ENCODE results near the gene TAOK2.

TAOK2 gene

DNA sequence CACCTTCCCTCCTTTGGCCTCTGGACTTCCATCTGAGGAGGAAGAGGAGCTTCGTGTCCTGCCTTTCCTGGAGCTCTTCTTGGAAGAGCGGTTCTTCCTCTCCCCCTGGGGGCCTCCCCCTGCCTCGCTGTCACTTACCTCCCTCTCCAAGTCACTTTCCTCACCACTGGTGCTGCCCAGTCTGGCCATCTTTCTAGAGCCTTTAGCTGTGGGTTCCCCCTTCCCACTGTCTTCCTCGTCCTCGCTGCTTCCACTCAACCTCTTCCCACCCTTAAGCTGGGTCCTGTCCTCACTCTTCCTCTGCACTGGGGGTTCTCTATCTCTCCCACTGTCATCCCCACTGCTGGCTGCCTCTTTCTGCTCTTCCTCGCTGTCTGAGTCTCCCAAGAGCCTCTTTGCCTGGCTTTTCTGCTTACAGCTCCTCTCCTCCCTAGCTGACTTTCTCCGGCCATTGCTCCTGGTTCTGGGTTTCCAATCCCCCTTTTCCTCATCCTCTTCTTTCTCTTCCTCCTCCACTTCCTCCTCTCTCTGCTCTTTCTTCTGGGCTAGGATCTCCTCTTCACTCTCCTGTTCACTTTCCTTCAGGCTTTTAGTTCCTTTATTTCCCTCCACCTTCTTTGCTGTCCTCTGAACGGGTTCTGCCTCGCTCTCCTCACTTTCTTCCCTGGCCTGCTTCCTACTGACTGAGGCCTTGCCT lies 20.4 kb downstream of the TAOK2 start:
- peak overlapping the region; percentile 95 for H3K4me3 ChIP-seq (ENCODE audit: low read depth, low read length)
- TF ChIP-seq, protein P1, sequence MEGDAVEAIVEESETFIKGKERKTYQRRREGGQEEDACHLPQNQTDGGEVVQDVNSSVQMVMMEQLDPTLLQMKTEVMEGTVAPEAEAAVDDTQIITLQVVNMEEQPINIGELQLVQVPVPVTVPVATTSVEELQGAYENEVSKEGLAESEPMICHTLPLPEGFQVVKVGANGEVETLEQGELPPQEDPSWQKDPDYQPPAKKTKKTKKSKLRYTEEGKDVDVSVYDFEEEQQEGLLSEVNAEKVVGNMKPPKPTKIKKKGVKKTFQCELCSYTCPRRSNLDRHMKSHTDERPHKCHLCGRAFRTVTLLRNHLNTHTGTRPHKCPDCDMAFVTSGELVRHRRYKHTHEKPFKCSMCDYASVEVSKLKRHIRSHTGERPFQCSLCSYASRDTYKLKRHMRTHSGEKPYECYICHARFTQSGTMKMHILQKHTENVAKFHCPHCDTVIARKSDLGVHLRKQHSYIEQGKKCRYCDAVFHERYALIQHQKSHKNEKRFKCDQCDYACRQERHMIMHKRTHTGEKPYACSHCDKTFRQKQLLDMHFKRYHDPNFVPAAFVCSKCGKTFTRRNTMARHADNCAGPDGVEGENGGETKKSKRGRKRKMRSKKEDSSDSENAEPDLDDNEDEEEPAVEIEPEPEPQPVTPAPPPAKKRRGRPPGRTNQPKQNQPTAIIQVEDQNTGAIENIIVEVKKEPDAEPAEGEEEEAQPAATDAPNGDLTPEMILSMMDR (IDR thresholded peaks at IDR 0.05; ENCODE audit: low read depth, low read length): no peak

DNA sequence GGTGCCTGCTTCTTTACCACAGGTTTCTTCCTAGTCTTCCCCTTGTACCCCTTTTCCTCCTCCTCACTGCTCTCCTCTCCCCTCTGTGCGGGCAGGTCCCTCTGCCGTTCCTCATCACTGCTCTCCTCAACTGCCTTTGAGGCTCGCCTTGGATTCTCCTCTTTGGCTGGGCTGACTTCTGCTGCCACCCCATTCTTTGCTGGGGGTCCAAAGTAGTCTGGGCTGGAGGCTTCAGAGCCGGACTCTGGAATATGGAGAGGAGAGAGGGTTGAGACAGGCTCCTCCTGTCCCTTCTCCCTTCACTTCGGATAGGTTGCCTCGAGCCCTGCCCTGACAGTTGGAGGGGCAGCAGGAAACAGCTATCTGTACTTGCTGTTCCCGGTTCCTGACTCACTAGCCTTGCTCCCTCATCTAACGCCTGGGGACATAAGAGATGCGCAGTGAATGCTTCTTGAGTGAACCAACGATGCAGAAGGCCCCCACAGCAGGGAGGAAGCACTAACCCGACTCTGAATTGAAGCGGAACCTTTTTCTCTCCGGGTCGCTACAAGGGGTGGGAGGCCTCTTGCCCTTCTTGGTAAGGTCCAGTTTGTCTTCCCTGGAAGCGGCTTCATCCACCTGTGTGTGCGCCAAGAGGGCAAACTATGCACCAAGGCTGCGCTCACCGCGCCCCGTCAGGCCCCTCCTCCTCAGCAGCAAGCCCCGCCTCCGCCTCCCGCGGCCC lies 21.1 kb downstream of the TAOK2 start:
- peak overlapping the region; percentile 95 for H3K4me3 ChIP-seq (ENCODE audit: low read depth, low read length)
- TF ChIP-seq, protein P1 (IDR thresholded peaks at IDR 0.05; ENCODE audit: low read depth, low read length): no peak

DNA sequence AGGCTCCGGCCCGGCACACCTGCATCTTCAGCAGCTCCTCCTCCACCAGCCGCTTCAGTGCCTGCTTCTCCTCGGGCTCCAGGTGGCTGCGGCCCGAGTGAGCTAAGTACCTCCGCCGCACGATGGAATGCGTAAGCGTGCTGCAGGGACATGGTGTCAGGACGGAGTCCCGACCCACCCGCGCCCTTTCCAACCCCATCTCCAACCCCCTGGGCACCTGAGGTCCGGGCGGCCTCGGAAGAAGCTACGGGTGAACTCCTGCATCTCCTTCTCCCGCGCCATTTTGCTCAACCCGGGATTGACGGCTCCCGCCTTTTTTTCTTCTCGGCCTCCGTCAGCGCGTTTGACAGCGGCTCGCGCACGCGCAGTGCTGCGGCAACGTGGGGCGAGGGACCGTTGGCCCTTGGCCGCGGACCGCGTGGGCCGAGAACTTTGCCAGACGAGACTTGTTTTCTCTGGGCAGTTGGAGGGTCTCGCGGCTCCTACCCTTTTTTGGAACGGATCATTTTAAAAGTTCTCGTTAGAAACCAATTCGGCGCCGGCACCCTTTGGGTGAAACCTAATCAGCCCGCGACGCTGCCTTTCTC lies 21.7 kb downstream of the TAOK2 start, which contains the start of gene HIRIP3:
TSS of gene HIRIP3 (minus strand) at position 294 of the 587 bp plus-strand sequence. CDS start at position 282, 12 bp downstream.
- TF ChIP-seq, protein P1 (IDR thresholded peaks at IDR 0.05; ENCODE audit: low read depth, low read length): no peak
- H3K4me3 ChIP-seq (ENCODE audit: low read depth, low read length): peak within 1 kb of the TSS; percentile 95

DNA sequence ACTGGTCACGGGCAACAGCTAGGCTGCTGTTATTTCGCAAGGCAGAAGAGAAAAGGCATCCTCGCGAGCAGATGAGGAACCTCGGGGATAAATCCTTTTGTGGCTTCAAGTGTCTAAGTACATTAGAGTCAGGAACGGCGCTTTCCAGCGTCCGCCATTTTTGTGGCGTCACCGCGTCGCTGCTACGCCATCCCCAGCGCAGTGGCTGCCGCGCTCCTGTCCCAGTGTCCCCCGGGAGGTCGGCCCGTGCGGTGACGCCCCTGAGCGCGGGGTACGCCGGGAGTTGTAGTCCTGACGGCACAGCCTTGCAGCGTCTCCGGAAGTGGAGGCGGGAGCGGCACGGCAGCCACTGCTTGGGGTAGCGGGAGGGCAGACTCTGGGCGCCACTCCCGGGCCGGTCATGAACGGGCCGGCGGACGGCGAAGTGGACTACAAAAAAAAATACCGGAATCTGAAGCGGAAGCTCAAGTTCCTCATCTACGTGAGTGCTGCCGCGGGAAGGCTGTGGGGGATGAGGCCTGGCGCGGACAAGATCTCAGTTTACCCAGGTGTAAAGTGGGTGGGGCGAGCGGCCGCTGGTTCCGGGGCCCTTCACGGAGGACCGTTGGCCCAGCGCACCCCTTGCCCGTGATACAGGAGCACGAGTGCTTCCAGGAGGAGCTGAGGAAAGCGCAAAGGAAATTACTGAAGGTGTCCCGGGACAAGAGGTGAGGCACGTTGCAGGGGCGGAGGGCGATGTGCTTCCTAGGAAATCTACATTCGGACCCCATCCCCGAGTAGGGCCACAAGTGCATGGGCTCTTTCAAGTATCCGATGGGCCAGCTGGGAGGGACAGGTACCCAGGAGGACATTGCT lies 22.5 kb downstream of the TAOK2 start, which contains the start of gene INO80E:
TSS of gene INO80E (plus strand) at position 331 of the 855 bp plus-strand sequence. CDS start at position 401, 70 bp downstream.
- TF ChIP-seq, protein P1 (IDR thresholded peaks at IDR 0.05; ENCODE audit: low read depth, low read length): no peak
- H3K4me3 ChIP-seq (ENCODE audit: low read depth, low read length): peak within 1 kb of the TSS; percentile 95

DNA sequence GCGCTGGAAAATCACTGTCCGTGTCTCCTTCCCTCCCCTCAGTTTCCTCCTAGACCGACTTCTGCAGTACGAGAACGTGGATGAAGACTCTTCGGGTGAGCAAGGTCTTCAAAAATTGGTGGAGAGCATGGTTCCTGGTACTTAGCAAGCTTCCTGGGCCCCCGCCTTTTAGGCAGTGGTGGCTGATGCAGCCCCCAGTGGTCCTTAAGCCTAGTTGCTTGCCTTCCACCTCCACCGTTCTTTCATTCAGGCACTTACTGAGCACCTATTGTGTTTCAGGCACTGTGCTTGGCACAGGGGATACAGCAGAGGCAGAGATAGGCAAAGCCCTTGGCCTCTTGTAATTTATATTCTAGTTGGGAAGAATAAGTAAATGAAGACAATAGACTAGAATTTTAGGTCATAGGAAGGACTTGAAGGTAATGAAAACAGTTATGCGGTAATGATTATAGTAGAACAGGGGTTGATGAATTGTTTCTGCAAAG lies 23.1 kb downstream of the TAOK2 start:
- TF ChIP-seq, protein P1 (IDR thresholded peaks at IDR 0.05; ENCODE audit: low read depth, low read length): no peak
- peak overlapping the region; percentile 95 for H3K4me3 ChIP-seq (ENCODE audit: low read depth, low read length)

DNA sequence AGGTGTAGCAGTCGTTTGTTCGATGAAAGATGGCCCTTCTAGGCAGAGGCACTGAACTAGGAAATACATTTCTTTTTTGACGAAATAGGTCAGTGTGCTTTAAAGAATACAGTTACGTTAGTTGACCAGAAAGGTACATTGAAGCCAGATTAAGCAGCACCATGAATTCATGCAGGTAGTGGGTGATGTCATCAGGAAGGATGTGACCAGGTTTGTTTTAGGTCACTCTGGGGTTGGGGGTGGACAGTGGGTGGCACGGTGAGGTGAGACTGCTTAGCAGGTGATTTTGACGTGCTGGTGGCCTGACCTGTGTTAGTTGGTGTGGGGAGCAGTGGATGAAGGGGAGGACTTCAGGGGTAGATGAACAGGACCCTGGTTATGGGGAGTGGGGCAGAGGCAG lies 25.9 kb downstream of the TAOK2 start:
- TF ChIP-seq, protein P1 (IDR thresholded peaks at IDR 0.05; ENCODE audit: low read depth, low read length): no peak
- H3K4me3 ChIP-seq (ENCODE audit: low read depth, low read length): no peak overlapping the region

All from WI38 (cell line).